Activated T-cell treated with anti-CD3 and anti-CD28 coated beads for 4 hours (primary cell): ENCODE measurements around the gene OIT3.
"Not testable (repeated sequence)": the region's sequence is repeated elsewhere in the genome, so short reads cannot be mapped to it uniquely, and the experiment has no call there.

Experiments used
- DNase-seq: peaks from one replicate; pipeline ENCODE4 v3.0.0-alpha.2; 2020

OIT3 gene

DNA sequence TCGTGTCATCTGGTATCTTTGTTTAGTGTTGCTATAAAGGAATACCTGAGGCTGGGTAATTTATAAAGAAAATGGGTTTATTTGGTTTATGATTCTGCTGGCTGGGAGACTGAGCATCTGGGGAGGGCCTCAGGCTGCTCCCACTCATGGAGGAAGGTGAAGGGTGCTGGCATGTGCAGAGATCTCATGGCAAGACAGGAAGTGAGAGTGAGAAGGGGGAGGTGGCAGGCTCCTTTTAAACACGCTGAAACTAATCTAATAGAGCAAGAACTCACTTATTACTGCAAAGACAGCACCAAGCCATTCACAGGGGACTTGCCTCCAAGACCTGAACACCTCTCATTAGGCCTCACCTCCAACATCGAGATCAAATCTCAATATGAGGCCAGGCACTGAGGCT lies 11.3 kb downstream of the OIT3 start:
- DNase-seq, result no peak

GRCh38 chr10:72906446-72906845 lies 12.9 kb downstream of the OIT3 start:
- DNase-seq, result no peak

GRCh38 chr10:72910705-72911104 lies 17.2 kb downstream of the OIT3 start:
- DNase-seq, result no peak

DNA sequence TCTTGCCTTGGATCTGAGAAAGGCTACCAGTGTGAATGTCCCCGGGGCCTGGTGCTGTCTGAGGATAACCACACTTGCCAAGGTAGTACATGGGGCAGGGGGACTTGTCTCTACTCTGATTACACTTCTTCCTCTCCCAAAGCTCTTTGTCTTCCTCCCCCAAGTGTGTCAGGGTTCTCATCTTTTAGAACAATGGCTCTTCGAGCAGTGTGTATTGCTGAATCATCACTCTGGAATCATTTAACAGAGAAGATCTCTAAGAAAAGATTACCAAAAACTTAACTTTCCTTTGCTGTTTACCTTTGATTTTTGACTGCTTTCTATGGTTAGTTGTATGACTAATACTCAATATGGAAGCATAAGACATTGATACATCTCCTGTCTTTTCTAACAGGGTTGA lies 18.2 kb downstream of the OIT3 start:
- no peak for DNase-seq

DNA sequence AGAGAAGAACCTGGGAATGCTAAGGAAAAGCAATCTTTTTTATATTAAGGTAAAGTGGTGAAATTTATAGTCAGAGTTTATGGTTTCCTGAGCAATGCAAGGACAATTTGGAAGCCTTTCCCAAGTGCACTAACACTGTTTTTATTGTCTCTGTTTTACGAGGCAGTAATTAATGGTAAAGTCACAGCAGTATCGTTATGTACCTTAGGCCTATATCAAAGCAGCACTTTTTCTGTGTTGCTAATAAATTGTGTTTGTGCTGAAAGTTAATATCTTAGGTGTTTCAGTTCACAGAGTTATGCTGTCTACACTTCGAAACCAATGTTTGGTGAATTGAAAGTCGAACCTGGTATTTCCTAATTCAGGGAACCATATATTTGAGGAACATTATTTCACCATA lies 19.2 kb downstream of the OIT3 start:
- DNase-seq, result no peak

- no peak for DNase-seq
Observed at GRCh38 chr10:72913287-72913686, 19.7 kb downstream of the OIT3 start.

DNA sequence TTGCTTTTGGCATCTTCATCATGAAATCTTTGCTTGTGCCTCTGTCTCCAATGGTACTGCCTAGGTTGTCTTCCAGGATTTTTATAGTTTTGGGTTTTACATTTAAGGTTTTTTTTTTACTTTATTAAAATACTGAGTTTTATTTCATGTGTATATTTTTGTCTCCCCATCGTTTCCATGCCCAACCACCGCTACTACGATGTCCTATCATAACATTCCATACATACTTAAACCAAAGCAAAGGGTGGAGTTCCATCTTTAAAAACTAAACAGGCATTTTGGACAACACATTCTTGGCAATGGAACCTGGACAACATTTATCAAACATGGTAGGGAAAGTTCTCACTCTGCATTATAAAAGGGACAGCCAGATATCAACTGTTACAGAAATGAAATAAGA lies 23.7 kb downstream of the OIT3 start:
- DNase-seq, result not testable (repeated sequence)

DNA sequence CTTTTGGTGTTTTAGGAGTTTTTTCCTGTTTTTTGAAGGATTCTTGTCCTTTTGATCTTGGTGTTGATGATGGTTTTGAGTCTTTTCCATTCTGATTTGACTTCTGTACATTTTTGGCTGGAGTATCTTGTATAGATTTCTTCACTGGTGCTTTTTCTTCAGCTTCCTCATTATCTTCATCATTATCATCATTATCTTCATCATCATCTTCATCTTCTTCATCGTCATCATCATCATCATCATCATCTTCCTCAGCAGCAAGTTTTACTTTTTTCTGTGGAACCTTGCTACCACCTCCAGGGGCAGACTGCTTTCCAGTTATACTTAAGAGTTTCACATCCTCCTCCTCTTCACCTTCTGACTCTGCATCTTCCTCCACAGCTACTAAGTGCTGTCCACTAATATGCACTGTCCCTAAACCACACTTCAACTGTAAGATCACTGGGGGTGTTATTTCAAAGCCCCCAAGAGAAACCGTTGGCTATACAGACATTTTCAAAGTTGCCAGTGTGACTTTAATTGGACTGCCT lies 24.3 kb downstream of the OIT3 start:
- DNase-seq, result not testable (repeated sequence)

DNA sequence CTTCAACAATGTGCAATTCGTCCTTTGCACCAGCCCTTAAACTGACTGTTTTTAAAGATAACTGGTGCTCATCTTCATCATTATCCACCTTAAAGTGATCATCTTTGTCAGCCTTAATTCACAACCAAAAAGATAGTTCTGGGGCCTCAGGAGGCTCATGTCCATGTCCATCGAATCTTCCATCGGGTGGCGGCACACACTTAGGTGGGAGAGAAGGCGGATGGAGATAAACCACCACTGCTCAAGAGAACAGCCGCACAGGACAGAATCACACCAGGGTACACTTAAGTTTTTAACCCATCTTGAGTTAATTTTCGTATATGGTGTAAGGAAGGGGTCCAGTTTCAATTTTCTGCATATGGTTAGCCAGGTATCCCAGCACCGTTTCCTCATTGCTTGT lies 24.8 kb downstream of the OIT3 start:
- no peak for DNase-seq

- not testable (repeated sequence) for DNase-seq
Observed at GRCh38 chr10:72921147-72921683, 27.7 kb downstream of the OIT3 start.

DNA sequence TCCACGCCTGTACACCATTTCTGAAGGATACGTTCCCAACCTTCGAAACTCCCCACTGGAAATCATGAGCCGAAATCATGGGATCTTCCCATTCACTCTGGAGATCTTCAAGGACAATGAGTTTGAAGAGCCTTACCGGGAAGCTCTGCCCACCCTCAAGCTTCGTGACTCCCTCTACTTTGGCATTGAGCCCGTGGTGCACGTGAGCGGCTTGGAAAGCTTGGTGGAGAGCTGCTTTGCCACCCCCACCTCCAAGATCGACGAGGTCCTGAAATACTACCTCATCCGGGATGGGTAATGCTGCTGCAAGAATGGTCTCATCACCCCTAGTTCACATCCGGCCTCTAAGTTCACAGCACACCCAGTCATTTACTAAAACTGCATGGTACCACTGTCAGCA lies 30.8 kb downstream of the OIT3 start:
- DNase-seq, result no peak

- no peak for DNase-seq
Observed at GRCh38 chr10:72925951-72926465, 32.5 kb downstream of the OIT3 start.

- no peak for DNase-seq
Observed at GRCh38 chr10:72927485-72927884, 33.9 kb downstream of the OIT3 start.

- no peak for DNase-seq
Observed at GRCh38 chr10:72928798-72929197, 35.3 kb downstream of the OIT3 start.

DNA sequence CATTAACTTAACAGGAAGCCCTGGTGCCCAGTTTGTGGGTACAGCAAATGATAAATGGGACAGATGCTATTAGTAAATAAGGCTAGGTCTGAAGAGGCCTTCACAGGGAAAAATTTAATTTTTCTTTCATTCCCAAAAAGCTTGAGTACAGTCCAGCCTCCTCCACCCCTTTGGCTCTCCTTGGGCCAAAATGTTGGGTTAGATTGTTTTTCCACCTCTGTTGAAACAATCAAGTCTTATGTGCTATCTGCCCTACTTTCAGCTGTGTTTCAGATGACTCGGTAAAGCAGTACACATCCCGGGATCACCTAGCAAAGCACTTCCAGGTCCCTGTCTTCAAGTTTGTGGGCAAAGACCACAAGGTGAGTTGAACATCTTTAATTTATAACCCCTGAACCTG lies 36.7 kb downstream of the OIT3 start:
- DNase-seq, result no peak

DNA sequence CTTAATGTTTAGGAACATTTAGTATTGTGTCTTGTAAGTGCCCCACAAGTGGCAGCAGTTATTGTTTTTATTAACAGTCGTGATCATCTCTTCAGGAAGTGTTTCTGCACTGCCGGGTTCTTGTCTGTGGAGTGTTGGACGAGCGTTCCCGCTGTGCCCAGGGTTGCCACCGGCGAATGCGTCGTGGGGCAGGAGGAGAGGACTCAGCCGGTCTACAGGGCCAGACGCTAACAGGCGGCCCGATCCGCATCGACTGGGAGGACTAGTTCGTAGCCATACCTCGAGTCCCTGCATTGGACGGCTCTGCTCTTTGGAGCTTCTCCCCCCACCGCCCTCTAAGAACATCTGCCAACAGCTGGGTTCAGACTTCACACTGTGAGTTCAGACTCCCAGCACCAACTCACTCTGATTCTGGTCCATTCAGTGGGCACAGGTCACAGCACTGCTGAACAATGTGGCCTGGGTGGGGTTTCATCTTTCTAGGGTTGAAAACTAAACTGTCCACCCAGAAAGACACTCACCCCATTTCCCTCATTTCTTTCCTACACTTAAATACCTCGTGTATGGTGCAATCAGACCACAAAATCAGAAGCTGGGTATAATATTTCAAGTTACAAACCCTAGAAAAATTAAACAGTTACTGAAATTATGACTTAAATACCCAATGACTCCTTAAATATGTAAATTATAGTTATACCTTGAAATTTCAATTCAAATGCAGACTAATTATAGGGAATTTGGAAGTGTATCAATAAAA lies 38.9 kb downstream of the OIT3 start:
- DNase-seq, result no peak

GRCh38 chr10:72935361-72935760 lies 41.8 kb downstream of the OIT3 start:
- DNase-seq, result no peak

- DNase-seq, result no peak
Observed at GRCh38 chr10:72943498-72944234, 50.1 kb downstream of the OIT3 start.

- no peak for DNase-seq
Observed at GRCh38 chr10:72946963-72947362, 53.4 kb downstream of the OIT3 start.

DNA sequence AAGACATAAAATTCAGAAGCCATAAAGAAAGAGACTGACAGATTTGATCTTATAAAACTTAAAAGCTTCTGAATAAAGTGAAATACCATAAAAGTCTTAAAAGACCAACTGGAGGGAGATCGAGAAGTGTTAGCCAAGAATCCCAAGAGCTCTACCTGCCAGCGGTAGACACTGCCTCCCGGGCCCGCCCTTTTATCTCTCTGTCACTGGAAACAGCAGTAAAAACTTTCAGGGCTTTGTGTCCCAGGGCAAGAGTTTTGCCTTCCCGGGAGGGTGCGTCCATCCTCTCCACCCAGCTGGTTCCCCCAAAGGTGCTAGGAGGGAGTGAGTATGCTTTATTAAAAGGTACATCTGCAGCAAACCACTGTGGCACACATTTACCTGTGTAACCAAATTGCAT lies 55.2 kb downstream of the OIT3 start:
- DNase-seq, result no peak

DNA sequence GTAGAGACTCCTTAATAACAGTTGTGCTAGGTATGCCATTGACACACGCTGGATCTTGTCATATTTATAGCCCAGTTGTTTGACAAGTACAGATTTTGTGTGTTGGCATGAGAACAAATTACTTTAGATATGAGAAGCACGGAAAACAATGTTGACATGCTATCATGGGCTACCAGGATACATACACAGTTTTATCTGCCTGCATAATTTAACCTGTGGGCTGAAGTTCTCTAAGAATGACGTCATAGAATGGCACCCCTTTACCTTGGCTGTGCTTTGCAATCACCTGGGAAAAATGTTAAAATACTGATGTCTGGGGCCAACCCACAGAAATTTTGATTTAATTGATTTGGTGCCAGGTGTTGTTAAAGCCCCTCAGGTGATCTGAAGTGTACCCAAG lies 58.2 kb downstream of the OIT3 start:
- DNase-seq, result no peak

DNA sequence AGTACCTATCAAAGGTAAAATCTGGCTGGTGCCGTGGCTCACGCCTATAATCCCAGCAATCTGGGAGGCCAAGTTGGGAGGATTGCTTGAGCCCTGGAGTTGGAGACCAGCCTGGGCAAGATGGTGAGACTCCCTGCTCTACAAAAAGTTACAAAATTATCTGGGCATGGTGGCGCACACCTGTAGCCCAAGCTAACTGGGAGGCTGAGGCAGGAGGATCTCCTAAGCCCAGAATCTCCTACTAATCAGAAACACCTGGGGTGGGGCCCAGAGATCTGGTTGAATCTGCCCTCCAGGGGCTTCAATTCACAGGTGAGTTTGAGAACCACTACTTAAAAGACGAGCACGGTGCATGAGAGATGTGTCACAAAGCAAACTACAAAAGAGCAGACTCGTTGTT lies 58.6 kb downstream of the OIT3 start:
- DNase-seq, result no peak

GRCh38 chr10:72952642-72953158 lies 59.2 kb downstream of the OIT3 start:
- no peak for DNase-seq

- DNase-seq, result no peak
Observed at GRCh38 chr10:72953687-72954086, 60.1 kb downstream of the OIT3 start.
